GM12878 (cell line): ENCODE data around the gene ENG. TPM values are rescaled to one million over a fixed set of nuclear protein-coding genes. Genes with fewer than 3 reads are reported as not detected.

Experiments
- ATAC-seq: fragments of 200-7000 bp; cut with Tn5 transposase; 3 replicates; pipeline ENCODE4 v1.9.1; 2020; ENCODE audit warnings: mild to moderate bottlenecking, moderate library complexity
- BruUV-seq: library from RNA; stranded (reverse); fragments of 400-500 nt; replicated peaks from 2 replicates; lab custom pipeline; 2021; lab: Mats Ljungman, UMichigan
- CTCF ChIA-PET: fragments of 300-600 bp; sonication (Branson Sonifier 250); formaldehyde crosslinking; extraction: SDS; loops from one replicate; lab custom pipeline; 2021; ENCODE audit warnings: inconsistent platforms; lab: Yijun Ruan, JAX
- POLR2A ChIA-PET: fragments of 350-600 bp; formaldehyde crosslinking; extraction: SDS; loops from one replicate; lab custom pipeline; 2021; ENCODE audit warnings: inconsistent platforms; lab: Charles Lee
- RAD21 ChIA-PET: fragments of 300-600 bp; sonication (Branson Sonifier 250); formaldehyde crosslinking; loops from one replicate; lab custom pipeline; 2023; ENCODE audit warnings: antibody characterized with exemption; ENCODE audit not compliant: unreplicated experiment; lab: Charles Lee
- SMC1A ChIA-PET: fragments of 300-600 bp; sonication (Branson Sonifier 250); formaldehyde crosslinking; loops from one replicate; lab custom pipeline; 2023; ENCODE audit not compliant: unreplicated experiment, uncharacterized antibody; lab: Charles Lee
- DNase-seq: peaks from one replicate; pipeline ENCODE4 v3.0.0-alpha.2; 2011; ENCODE audit warnings: low read depth, low spot score
- FAIRE-seq: peaks from 3 replicates; lab custom pipeline; 2011; peaks lifted over from hg19 to GRCh38; lab: Jason Lieb, UNC
- H2AFZ ChIP-seq: 2 replicates; pipeline ENCODE4 v1.6.0; 2011; ENCODE audit warnings: low read depth, low read length, control low read depth; ENCODE audit not compliant: control insufficient read depth
- H3K27ac ChIP-seq: 2 replicates; pipeline ENCODE4 v1.5.1; 2011; ENCODE audit warnings: control low read depth; ENCODE audit not compliant: control insufficient read depth, insufficient read depth
- H3K27me3 ChIP-seq, 2 experiments: replicated peaks in 1 of 2; 2 replicates each; pipeline versions ENCODE4 v1.6.0 to v1.6.1; 2011; ENCODE audit warnings: low read length in 1 of 2; ENCODE audit not compliant: control insufficient read depth in 2 of 2, insufficient read depth in 2 of 2
- H3K36me3 ChIP-seq, 2 experiments: 2 replicates each; pipeline ENCODE4 v1.5.1; 2011; ENCODE audit warnings: low read length in 1 of 2; ENCODE audit not compliant: control insufficient read depth in 2 of 2, insufficient read depth in 2 of 2
- H3K4me1 ChIP-seq: 2 replicates; pipeline ENCODE4 v1.6.1; 2011; ENCODE audit warnings: mild to moderate bottlenecking, low read length, moderate library complexity, mixed read lengths; ENCODE audit not compliant: control insufficient read depth, insufficient read depth
- H3K4me2 ChIP-seq: 2 replicates; pipeline ENCODE4 v1.6.0; 2011; ENCODE audit warnings: control low read depth; ENCODE audit not compliant: control insufficient read depth, insufficient read depth
- H3K4me3 ChIP-seq: fragments of 200-600 bp; sonication (generic); 2 replicates; pipeline ENCODE4 v1.5.1; 2016
- H3K79me2 ChIP-seq: 2 replicates; pipeline ENCODE4 v1.6.0; 2011; ENCODE audit warnings: low read length; ENCODE audit not compliant: control insufficient read depth, insufficient read depth
- H3K9ac ChIP-seq: 2 replicates; pipeline ENCODE4 v1.8.0; 2011; ENCODE audit warnings: low read length, control low read depth, mixed read lengths; ENCODE audit not compliant: control insufficient read depth, insufficient read depth
- H3K9me3 ChIP-seq: replicated peaks from 3 replicates; pipeline ENCODE4 v1.5.1; 2011; ENCODE audit warnings: mild to moderate bottlenecking, low read length; ENCODE audit not compliant: control insufficient read depth, insufficient read depth
- H4K20me1 ChIP-seq: 2 replicates; pipeline ENCODE4 v1.6.0; 2011; ENCODE audit not compliant: control insufficient read depth, insufficient read depth
- DPF2 ChIP-seq: fragments of 450-650 bp; IDR thresholded peaks from 2 replicates; pipeline ENCODE4 v1.6.1; 2017; ENCODE audit warnings: mild to moderate bottlenecking
- HDGF ChIP-seq: fragments of 450-650 bp; IDR thresholded peaks from 2 replicates; pipeline ENCODE4 v1.6.1; 2016; ENCODE audit warnings: antibody characterized with exemption
- NFXL1 ChIP-seq: fragments of 450-650 bp; IDR thresholded peaks from 2 replicates; pipeline ENCODE4 v1.6.1; 2017; ENCODE audit warnings: antibody characterized with exemption, mild to moderate bottlenecking, borderline replicate concordance
- REST ChIP-seq: IDR thresholded peaks from 2 replicates; pipeline ENCODE4 v1.6.1; 2012; ENCODE audit warnings: mild to moderate bottlenecking, low read depth, low read length
- SMAD5 ChIP-seq: IDR thresholded peaks from 2 replicates; pipeline ENCODE4 v1.6.1; 2016; ENCODE audit warnings: antibody characterized with exemption, low read depth
- WGBS: methylation state at CpG from one replicate; pipeline ENCODE4 v1.1.6; 2016; ENCODE audit warnings: low lambda C conversion rate; ENCODE audit not compliant: insufficient replicate concordance, insufficient coverage; ENCODE audit errors: missing lambda C conversion rate; 5-methylcytosine and 5-hydroxymethylcytosine counted together
- in situ Hi-C: fragments of 300-500 bp; cut with MboI; formaldehyde crosslinking; loops from 9 replicates; pipeline ENCODE4 v1.14.3; 2018; ENCODE audit warnings: mixed read lengths
- intact Hi-C: fragments of 100-400 bp; cut with micrococcal nuclease; formaldehyde crosslinking; loops from one replicate; pipeline ENCODE4 v1.14.2; 2022; ENCODE audit not compliant: unreplicated experiment
- polyA plus RNA-seq, 11 experiments: library from polyadenylated mRNA; depleted of rRNA in 4 of 11; unstranded in 6 of 11; stranded (reverse) in 5 of 11; fragments of >200 nt; fragmentation: Nextera tagmentation in 4 of 11; fragmentation: Illumina TruSeq in 1 of 11; extraction: Ambion mirVana in 4 of 11; extraction: Trizol in 1 of 11; gene quantifications; 1 replicate in 1 of 11; 2 replicates in 10 of 11; pipeline versions ENCODE4 v1.2.1 to v1.2.3, GENCODE V29; 2011 to 2016; ENCODE audit warnings: inconsistent platforms in 2 of 11, missing spikeins in 2 of 11, low read depth in 1 of 11
- total RNA-seq, 4 experiments: library from RNA; depleted of rRNA in 3 of 4; stranded (reverse); fragments of >200 nt in 3 of 4; fragmentation: Illumina TruSeq in 1 of 4; extraction: Trizol in 1 of 4; gene quantifications; 2 replicates each; pipeline versions ENCODE4 v1.2.1 to v1.2.3, GENCODE V29; 2013 to 2021

The ENG gene
- total and polyA plus RNA-seq, 10 of the 15 experiments (the other 5 are each of a cell fraction or from before 2014, with no cell fraction given): 0.14 to 10.1 (median 2.0) TPM

- ChIA-PET CTCF (interaction anchor here (0.6 to 2.5 kb wide), 3 partner anchors 14 to 43 kb away, joined by 3 to 8 read pairs (median 4); no protein-coding TSS in a partner anchor), RAD21 (interaction anchor here (1.5 kb wide), 1 partner anchor 63 kb away, joined by 3 read pairs; no protein-coding TSS in a partner anchor), SMC1A (no interaction called here), POLR2A (interaction anchor here (0.6 kb wide), 1 partner anchor 100 kb away, joined by 3 read pairs; no protein-coding TSS in a partner anchor)
- Histone ChIP-seq H3K4me2 (no peak overlapping the region), H3K4me1 (peaks cover 15% of the 10 kb centered on the region), H4K20me1 (no peaks in the 10 kb centered on the region), H3K9me3 (no peaks in the 10 kb centered on the region), H3K36me3 (peaks cover 3 to 12% of the 10 kb centered on the region in 2 experiments; a peak in 3 of 4 replicates), H3K4me3 (no peak overlapping the region), H3K79me2 (peaks cover 20% of the 10 kb centered on the region), H3K9ac (no peak overlapping the region), H3K27ac (no peak overlapping the region), H3K27me3 (no peaks in the 10 kb centered on the region), H2AFZ (no peak overlapping the region)
- no TSS peak for BruUV-seq
- intact Hi-C loops: no loop called here
- in situ Hi-C loops: no loop called here
- DNase-seq (no peak), FAIRE-seq (no peak), ATAC-seq (no peak)
- 94% methylated on average over 14 of the region's 14 CpGs for WGBS
- TF ChIP-seq NFXL1 (no peak), SMAD5 (no peak), REST (no peak), HDGF (no peak), DPF2 (no peak)
Measured at GRCh38 chr9:127806871-127807270, 47.6 kb downstream of the ENG start.
